HEK293 (cell line): Measurements from ENCODE around the gene PLEKHM2.

Experiments
- CTCF ChIA-PET: fragments of 350-600 bp; formaldehyde crosslinking; extraction: SDS; loops from one replicate; lab custom pipeline; 2021; ENCODE audit warnings: antibody characterized with exemption; lab: Yijun Ruan, JAX
- POLR2A ChIA-PET: fragments of 300-600 bp; formaldehyde crosslinking; extraction: SDS; loops from one replicate; lab custom pipeline; 2020; ENCODE audit warnings: antibody characterized with exemption, inconsistent platforms; lab: Yijun Ruan, JAX
- H3K27ac ChIP-seq: fragments of 200-500 bp; sonication (Bioruptor generic); 2 replicates; pipeline ENCODE4 v1.5.1; 2014; ENCODE audit warnings: low read depth, low read length, control low read depth, inconsistent platforms; ENCODE audit errors: extremely low read depth
- H3K36me3 ChIP-seq, 2 experiments: fragments of 200-500 bp in 1 of 2; sonication (Bioruptor generic) in 1 of 2; 1 replicate in 1 of 2; 2 replicates in 1 of 2; pipeline ENCODE4 v1.5.1; 2014 to 2017; ENCODE audit warnings: inconsistent platforms in 2 of 2, low read length in 2 of 2; ENCODE audit not compliant: control insufficient read depth in 2 of 2, insufficient read depth in 1 of 2
- H3K4me1 ChIP-seq: fragments of 200-500 bp; sonication (Bioruptor generic); 2 replicates; pipeline ENCODE4 v1.5.1; 2014; ENCODE audit warnings: mild to moderate bottlenecking, low read length, inconsistent platforms; ENCODE audit not compliant: control insufficient read depth, insufficient read depth
- H3K4me3 ChIP-seq: 2 replicates; pipeline ENCODE4 v1.5.1; 2011; ENCODE audit warnings: low read depth, mild to moderate bottlenecking, control low read depth, low read length, moderate library complexity
- H3K9me3 ChIP-seq: fragments of 200-500 bp; sonication (Bioruptor generic); 2 replicates; pipeline ENCODE4 v1.5.1; 2014; ENCODE audit warnings: low read depth, low read length, inconsistent platforms; ENCODE audit not compliant: control insufficient read depth, insufficient read depth
- EGR2 ChIP-seq: fragments of 450-650 bp; formaldehyde crosslinking; IDR thresholded peaks from 2 replicates; pipeline ENCODE4 v1.5.1; 2016; ENCODE audit warnings: low read depth, missing biosample characterization, missing genetic modification characterization
- SP7 ChIP-seq: fragments of 450-650 bp; formaldehyde crosslinking; IDR thresholded peaks from 2 replicates; pipeline ENCODE4 v1.5.1; 2016; ENCODE audit warnings: missing biosample characterization, missing genetic modification characterization
- TCF7L2 ChIP-seq: IDR thresholded peaks from 2 replicates; pipeline ENCODE4 v1.6.1; 2011; ENCODE audit warnings: low read depth, mild to moderate bottlenecking, inconsistent platforms, low read length, moderate library complexity, borderline replicate concordance
- ZFHX2 ChIP-seq: fragments of 450-650 bp; formaldehyde crosslinking; conservative IDR thresholded peaks from 2 replicates; pipeline ENCODE4 v1.5.1; 2016; ENCODE audit warnings: missing biosample characterization, missing genetic modification characterization
- ZNF16 ChIP-seq: fragments of 450-650 bp; formaldehyde crosslinking; IDR thresholded peaks from 2 replicates; pipeline ENCODE4 v1.5.1; 2016; ENCODE audit warnings: low read depth, missing biosample characterization, missing genetic modification characterization
- ZNF221 ChIP-seq: fragments of 450-650 bp; formaldehyde crosslinking; IDR thresholded peaks from 2 replicates; pipeline ENCODE4 v1.5.1; 2017; ENCODE audit warnings: missing biosample characterization, missing genetic modification characterization, borderline replicate concordance
- ZNF335 ChIP-seq: fragments of 450-650 bp; formaldehyde crosslinking; conservative IDR thresholded peaks from 2 replicates; pipeline ENCODE4 v1.5.1; 2016; ENCODE audit warnings: missing biosample characterization, missing genetic modification characterization
- ZNF514 ChIP-seq: fragments of 450-650 bp; formaldehyde crosslinking; IDR thresholded peaks from 2 replicates; pipeline ENCODE4 v1.5.1; 2016; ENCODE audit warnings: missing biosample characterization, missing genetic modification characterization
- ZNF560 ChIP-seq: fragments of 450-650 bp; formaldehyde crosslinking; IDR thresholded peaks from 2 replicates; pipeline ENCODE4 v1.5.1; 2017; ENCODE audit warnings: missing biosample characterization, missing genetic modification characterization, borderline replicate concordance
- ZNF561 ChIP-seq: fragments of 450-650 bp; IDR thresholded peaks from 2 replicates; pipeline ENCODE4 v1.5.1; 2018; ENCODE audit warnings: missing biosample characterization, missing genetic modification characterization, borderline replicate concordance
- ZNF623 ChIP-seq: fragments of 450-650 bp; formaldehyde crosslinking; IDR thresholded peaks from 2 replicates; pipeline ENCODE4 v1.5.1; 2016; ENCODE audit warnings: missing biosample characterization, missing genetic modification characterization
- ZNF701 ChIP-seq: fragments of 450-650 bp; formaldehyde crosslinking; IDR thresholded peaks from 2 replicates; pipeline ENCODE4 v1.5.1; 2016; ENCODE audit warnings: missing biosample characterization, missing genetic modification characterization
- TF ChIP-seq, protein P1 (sequence below): fragments of 450-650 bp; formaldehyde crosslinking; IDR thresholded peaks from 2 replicates; pipeline ENCODE4 v1.5.1; 2017; ENCODE audit warnings: missing biosample characterization, mild to moderate bottlenecking, missing genetic modification characterization, moderate library complexity
- TF ChIP-seq, protein P2 (sequence below): fragments of 450-650 bp; formaldehyde crosslinking; IDR thresholded peaks from 2 replicates; pipeline ENCODE4 v1.5.1; 2016; ENCODE audit warnings: missing biosample characterization, missing genetic modification characterization

The PLEKHM2 gene

DNA sequence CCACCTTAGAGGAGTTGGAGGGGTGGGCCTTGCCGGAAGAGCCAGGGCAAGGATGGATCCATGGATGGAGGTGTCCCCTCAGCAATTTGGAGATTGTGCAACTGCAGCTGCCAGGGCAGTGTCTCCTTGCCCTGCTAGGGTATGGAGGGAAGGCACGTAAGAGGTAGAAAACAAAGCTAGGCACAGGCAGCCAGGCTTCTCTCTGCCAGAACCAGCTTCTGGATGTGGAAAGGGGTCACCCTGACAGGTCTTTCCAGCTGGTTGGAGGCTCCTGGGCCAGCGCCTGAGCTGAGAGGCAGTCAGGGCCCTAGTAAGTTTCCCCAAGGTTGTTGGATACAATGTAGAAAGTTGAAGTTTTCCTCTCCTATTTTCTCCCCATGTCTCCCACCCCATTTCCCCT lies 36.7 kb downstream of the PLEKHM2 start:
- H3K4me3 ChIP-seq, result no peak overlapping the region
- TF ChIP-seq ZNF335 (no peak), ZNF221 (no peak)
- TF ChIP-seq, all 188 proteins: peak for 0
- ChIA-PET POLR2A (no interaction called here), CTCF (no interaction called here)
- Histone ChIP-seq H3K9me3 (no peaks in the 10 kb centered on the region), H3K36me3 (peaks cover 8 to 89% of the 10 kb centered on the region in 2 experiments; a peak in 2 of 3 replicates), H3K27ac (no peak overlapping the region), H3K4me1 (no peaks in the 10 kb centered on the region)

DNA sequence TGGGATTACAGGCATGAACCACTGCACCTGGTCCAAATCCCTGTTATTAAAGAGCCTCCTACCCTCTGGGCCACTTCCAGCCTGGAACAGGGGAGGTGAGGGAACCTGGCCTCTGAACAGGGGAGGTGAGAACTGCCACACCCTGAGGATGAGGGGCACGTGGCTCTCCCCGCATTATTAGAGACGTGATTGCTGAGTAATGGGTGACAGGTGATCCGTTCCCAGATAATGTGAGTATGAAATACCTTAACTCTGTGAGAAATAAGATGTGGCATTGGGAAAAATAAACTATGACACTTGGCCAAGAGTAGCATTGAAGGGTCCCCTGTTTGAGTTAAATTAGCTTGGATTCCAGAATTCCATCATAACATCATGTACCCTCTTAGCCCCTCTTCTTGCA lies 38.3 kb downstream of the PLEKHM2 start:
- TF ChIP-seq ZNF514 (no peak), TCF7L2 (no peak), ZNF623 (tag by site-specific recombination) (no peak), ZNF701 (tag by site-specific recombination) (no peak)
- TF ChIP-seq, protein P1, sequence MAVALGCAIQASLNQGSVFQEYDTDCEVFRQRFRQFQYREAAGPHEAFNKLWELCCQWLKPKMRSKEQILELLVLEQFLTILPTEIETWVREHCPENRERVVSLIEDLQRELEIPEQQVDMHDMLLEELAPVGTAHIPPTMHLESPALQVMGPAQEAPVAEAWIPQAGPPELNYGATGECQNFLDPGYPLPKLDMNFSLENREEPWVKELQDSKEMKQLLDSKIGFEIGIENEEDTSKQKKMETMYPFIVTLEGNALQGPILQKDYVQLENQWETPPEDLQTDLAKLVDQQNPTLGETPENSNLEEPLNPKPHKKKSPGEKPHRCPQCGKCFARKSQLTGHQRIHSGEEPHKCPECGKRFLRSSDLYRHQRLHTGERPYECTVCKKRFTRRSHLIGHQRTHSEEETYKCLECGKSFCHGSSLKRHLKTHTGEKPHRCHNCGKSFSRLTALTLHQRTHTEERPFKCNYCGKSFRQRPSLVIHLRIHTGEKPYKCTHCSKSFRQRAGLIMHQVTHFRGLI (tag by site-specific recombination), result no peak
- no peak overlapping the region for H3K4me3 ChIP-seq
- H3K27ac ChIP-seq, result no peak overlapping the region
- no peaks in the 10 kb centered on the region for H3K9me3 ChIP-seq
- H3K4me1 ChIP-seq, result no peaks in the 10 kb centered on the region
- ChIA-PET POLR2A (no interaction called here), CTCF (interaction anchor here (1.7 kb wide), 1 partner anchor 18 kb away, joined by 3 read pairs; no protein-coding TSS in a partner anchor)
- H3K36me3 ChIP-seq, result peaks cover 4 to 90% of the 10 kb centered on the region in 2 experiments; a peak in 1 of 3 replicates

DNA sequence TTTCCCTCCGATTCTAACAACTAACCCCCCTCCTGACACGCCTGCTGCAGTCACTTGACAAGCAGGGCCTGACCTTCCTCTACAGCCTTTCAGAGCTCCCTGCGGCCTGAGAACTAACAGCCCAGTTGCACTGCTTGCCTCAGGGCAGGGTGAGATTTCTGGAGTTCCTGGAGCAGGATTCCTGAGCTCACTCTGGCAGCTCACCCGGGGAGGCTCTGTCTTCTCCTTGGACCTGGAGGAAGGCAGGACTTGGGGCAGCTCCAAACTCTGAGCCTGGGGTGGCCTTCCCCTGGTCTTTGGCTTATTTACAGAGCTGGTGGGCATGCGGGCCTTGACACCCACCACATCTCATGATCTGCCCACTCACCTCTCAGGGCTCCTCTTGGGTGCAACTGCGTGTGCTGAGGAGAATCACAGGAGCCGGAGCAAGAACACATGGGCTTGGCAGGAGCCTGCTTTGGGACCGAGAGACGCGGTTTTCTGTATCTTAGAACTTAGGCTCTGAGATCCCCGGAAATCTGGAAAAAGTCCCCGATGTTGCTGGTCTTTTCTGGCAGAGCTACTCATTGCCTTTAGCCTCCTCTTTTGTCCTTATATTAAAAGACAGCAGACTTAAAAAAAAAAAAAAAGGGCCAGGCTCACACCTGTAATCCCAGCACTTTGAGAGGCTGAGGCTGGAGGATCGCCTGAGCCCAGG lies 38.9 kb downstream of the PLEKHM2 start:
- POLR2A ChIA-PET, result no interaction called here
- peaks cover 4 to 90% of the 10 kb centered on the region in 2 experiments; a peak in 1 of 3 replicates for H3K36me3 ChIP-seq
- no peak overlapping the region for H3K27ac ChIP-seq
- H3K4me3 ChIP-seq, result no peak overlapping the region
- no peaks in the 10 kb centered on the region for H3K4me1 ChIP-seq
- H3K9me3 ChIP-seq, result no peaks in the 10 kb centered on the region
- TF ChIP-seq, protein P2, sequence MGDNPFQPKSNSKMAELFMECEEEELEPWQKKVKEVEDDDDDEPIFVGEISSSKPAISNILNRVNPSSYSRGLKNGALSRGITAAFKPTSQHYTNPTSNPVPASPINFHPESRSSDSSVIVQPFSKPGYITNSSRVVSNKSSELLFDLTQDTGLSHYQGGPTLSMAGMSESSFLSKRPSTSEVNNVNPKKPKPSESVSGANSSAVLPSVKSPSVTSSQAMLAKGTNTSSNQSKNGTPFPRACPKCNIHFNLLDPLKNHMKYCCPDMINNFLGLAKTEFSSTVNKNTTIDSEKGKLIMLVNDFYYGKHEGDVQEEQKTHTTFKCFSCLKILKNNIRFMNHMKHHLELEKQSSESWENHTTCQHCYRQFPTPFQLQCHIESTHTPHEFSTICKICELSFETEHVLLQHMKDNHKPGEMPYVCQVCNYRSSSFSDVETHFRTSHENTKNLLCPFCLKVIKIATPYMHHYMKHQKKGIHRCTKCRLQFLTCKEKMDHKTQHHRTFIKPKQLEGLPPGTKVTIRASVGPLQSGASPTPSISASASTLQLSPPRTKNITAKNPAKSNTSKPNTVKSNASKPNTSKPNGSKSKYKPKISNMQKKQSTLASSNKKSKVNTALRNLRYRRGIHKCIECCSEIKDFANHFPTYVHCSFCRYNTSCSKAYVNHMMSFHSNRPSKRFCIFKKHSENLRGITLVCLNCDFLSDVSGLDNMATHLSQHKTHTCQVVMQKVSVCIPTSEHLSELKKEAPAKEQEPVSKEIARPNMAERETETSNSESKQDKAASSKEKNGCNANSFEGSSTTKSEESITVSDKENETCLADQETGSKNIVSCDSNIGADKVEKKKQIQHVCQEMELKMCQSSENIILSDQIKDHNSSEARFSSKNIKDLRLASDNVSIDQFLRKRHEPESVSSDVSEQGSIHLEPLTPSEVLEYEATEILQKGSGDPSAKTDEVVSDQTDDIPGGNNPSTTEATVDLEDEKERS, result no peak
- TF ChIP-seq ZFHX2 (tag by site-specific recombination) (peak; percentile 69), EGR2 (tag by site-specific recombination) (peak; percentile 59; the same call in 1 of the 2 replicates), ZNF560 (tag by site-specific recombination) (no peak), ZNF561 (tag by site-specific recombination) (no peak), ZNF16 (tag by site-specific recombination) (peak; percentile 41; the same call in 1 of the 2 replicates), SP7 (tag by site-specific recombination) (no peak)
- TF ChIP-seq, all 188 proteins: peak for 3
- CTCF ChIA-PET, result interaction anchor here (1.7 kb wide), 1 partner anchor 17 kb away, joined by 3 read pairs; no protein-coding TSS in a partner anchor
